Neural cell (in vitro differentiated cells): ENCODE measurements around the gene TMEM53.

ENCODE experiments used
- EP300 ChIP-seq: fragments of 450-650 bp; conservative IDR thresholded peaks from 2 replicates; pipeline ENCODE4 v1.6.1; 2014; ENCODE audit warnings: antibody characterized with exemption, mild to moderate bottlenecking, moderate library complexity; ENCODE audit not compliant: poor library complexity, severe bottlenecking
- EZH2 ChIP-seq: fragments of 200-600, 300-800 bp; shearing (Covaris generic), sonication (generic); IDR thresholded peaks from 2 replicates; pipeline ENCODE4 v1.6.1; 2014; ENCODE audit warnings: antibody characterized with exemption, low read length, borderline replicate concordance, mild to moderate bottlenecking; ENCODE audit not compliant: insufficient read depth, poor library complexity, severe bottlenecking
- POLR2AphosphoS5 ChIP-seq: IDR thresholded peaks from 2 replicates; pipeline ENCODE4 v1.6.1; 2012
- RAD21 ChIP-seq: fragments of 450-650 bp; conservative IDR thresholded peaks from 2 replicates; pipeline ENCODE4 v1.6.1; 2014; ENCODE audit warnings: antibody characterized with exemption, mild to moderate bottlenecking, moderate library complexity
- TAF1 ChIP-seq: IDR thresholded peaks from 2 replicates; pipeline ENCODE4 v1.6.1; 2012; ENCODE audit warnings: low read depth
- TF ChIP-seq, protein P1 (sequence below): fragments of 450-650 bp; IDR thresholded peaks from 2 replicates; pipeline ENCODE4 v1.5.1; 2014; ENCODE audit warnings: antibody characterized with exemption, mild to moderate bottlenecking, moderate library complexity; ENCODE audit not compliant: poor library complexity, severe bottlenecking
- TF ChIP-seq, protein P2 (sequence below): IDR thresholded peaks from 2 replicates; pipeline ENCODE4 v1.6.1; 2012; ENCODE audit warnings: borderline replicate concordance

DNA sequence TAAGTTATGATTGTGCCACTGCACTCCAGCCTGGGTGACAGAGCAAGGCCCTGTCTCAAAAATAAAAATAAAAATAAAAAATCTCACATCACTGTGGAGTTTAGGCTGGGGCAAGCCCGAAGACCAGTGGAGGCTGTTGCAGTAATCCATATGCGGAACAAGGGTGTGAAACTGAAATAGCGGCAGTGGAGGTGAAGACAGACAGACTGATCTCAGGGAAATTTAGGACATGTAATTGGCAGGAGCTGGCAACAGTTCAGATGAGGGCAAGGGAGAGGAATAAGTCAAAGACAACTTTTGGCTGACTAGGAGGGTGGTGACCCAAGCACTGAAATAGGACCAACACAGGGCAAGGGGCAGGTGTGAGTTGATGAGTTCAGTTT is 8.6 kb upstream of the TMEM53 start:
- TF ChIP-seq, protein P1, sequence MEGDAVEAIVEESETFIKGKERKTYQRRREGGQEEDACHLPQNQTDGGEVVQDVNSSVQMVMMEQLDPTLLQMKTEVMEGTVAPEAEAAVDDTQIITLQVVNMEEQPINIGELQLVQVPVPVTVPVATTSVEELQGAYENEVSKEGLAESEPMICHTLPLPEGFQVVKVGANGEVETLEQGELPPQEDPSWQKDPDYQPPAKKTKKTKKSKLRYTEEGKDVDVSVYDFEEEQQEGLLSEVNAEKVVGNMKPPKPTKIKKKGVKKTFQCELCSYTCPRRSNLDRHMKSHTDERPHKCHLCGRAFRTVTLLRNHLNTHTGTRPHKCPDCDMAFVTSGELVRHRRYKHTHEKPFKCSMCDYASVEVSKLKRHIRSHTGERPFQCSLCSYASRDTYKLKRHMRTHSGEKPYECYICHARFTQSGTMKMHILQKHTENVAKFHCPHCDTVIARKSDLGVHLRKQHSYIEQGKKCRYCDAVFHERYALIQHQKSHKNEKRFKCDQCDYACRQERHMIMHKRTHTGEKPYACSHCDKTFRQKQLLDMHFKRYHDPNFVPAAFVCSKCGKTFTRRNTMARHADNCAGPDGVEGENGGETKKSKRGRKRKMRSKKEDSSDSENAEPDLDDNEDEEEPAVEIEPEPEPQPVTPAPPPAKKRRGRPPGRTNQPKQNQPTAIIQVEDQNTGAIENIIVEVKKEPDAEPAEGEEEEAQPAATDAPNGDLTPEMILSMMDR, result no peak
- TF ChIP-seq EP300 (no peak), POLR2AphosphoS5 (no peak), EZH2 (no peak), TAF1 (no peak), RAD21 (no peak)
- TF ChIP-seq, protein P2, sequence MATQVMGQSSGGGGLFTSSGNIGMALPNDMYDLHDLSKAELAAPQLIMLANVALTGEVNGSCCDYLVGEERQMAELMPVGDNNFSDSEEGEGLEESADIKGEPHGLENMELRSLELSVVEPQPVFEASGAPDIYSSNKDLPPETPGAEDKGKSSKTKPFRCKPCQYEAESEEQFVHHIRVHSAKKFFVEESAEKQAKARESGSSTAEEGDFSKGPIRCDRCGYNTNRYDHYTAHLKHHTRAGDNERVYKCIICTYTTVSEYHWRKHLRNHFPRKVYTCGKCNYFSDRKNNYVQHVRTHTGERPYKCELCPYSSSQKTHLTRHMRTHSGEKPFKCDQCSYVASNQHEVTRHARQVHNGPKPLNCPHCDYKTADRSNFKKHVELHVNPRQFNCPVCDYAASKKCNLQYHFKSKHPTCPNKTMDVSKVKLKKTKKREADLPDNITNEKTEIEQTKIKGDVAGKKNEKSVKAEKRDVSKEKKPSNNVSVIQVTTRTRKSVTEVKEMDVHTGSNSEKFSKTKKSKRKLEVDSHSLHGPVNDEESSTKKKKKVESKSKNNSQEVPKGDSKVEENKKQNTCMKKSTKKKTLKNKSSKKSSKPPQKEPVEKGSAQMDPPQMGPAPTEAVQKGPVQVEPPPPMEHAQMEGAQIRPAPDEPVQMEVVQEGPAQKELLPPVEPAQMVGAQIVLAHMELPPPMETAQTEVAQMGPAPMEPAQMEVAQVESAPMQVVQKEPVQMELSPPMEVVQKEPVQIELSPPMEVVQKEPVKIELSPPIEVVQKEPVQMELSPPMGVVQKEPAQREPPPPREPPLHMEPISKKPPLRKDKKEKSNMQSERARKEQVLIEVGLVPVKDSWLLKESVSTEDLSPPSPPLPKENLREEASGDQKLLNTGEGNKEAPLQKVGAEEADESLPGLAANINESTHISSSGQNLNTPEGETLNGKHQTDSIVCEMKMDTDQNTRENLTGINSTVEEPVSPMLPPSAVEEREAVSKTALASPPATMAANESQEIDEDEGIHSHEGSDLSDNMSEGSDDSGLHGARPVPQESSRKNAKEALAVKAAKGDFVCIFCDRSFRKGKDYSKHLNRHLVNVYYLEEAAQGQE, result no peak
